Smooth muscle cell of bladder (primary cell): ENCODE results near the gene HAGH. TPM values are rescaled to one million over a fixed set of nuclear protein-coding genes. Genes with fewer than 3 reads are reported as not detected.

Experiments used
- total RNA-seq: library from RNA; depleted of rRNA; stranded (reverse); fragments of >200 nt; gene quantifications from 2 replicates; pipeline ENCODE4 v1.2.3, GENCODE V29; 2014

Gene HAGH
- total RNA-seq = 35.1 and 58.0 TPM in 2 replicates

DNA sequence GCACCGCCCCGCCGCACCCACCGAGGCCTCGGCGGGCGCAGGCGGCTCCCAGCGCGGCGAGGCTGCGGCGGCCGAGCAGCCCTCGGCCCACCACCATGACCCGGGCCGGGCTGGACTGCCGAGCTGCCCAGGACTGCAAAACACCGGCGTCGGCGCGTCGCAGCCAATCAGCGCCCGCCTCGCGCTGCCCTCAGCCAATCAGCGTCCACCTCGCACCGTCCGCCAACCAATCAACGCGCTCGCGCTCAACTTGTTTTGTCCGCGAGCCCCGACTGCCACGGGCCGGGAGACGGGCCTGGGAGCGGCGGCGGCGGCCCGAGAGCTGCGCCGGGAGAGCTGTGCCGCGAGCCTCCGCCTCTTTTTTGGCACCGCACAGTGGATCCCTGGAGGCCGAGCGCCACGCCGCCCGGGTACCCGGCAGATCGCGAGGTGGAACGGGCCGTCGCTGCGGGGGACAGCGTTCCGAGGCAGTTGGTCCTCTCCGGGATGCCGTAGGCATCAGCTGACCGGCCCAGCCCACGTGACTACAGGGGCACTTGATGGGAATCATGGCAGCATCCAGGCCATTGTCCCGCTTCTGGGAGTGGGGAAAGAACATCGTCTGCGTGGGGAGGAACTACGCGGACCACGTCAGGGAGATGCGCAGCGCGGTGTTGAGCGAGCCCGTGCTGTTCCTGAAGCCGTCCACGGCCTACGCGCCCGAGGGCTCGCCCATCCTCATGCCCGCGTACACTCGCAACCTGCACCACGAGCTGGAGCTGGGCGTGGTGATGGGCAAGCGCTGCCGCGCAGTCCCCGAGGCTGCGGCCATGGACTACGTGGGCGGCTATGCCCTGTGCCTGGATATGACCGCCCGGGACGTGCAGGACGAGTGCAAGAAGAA lies at the start of gene HAGH, which contains the start of gene FAHD1:
Gene HAGH (minus strand): TSS at position 135 of the 883 bp plus-strand sequence. CDS start 38 bp downstream, at position 97.
Gene FAHD1 (plus strand): TSS at position 516 of the 883 bp plus-strand sequence. CDS start 33 bp downstream, at position 549.

DNA sequence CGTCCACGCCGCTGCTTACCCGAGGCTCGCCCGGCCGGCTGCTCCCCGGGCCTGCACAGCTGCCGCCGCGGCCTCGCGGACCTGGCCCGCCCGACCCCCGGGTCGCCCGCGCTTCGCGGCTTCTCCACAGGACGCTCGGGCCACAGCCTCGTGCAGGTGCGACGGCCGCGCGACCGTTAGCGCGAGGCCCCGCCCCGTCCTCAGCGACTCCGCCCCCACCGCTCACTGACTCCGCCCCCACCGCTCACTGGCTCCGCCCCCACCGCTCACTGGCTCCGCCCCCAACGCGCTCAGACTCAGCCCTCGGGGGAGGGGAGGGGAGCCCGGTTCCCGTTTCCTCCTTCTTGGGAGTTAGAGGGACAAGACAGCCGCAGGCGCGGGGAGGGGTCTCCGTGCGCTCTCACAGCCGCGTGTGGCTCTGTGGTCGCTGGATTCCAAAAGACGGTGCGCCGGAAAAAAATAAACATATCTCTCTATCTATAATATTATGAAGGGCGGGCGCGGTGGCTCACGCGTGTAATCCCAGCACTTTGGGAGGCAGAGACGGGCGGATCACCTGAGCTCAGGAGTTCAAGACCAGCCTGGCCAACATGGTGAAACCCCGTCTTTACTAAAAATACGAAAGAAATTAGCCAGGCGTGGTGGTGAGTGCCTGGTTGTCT lies 45.5 kb upstream of the HAGH start, which contains the start of gene MEIOB:
Gene MEIOB (minus strand): TSS at position 191 of the 662 bp plus-strand sequence. CDS start 3,989 bp downstream, outside the sequence.

DNA sequence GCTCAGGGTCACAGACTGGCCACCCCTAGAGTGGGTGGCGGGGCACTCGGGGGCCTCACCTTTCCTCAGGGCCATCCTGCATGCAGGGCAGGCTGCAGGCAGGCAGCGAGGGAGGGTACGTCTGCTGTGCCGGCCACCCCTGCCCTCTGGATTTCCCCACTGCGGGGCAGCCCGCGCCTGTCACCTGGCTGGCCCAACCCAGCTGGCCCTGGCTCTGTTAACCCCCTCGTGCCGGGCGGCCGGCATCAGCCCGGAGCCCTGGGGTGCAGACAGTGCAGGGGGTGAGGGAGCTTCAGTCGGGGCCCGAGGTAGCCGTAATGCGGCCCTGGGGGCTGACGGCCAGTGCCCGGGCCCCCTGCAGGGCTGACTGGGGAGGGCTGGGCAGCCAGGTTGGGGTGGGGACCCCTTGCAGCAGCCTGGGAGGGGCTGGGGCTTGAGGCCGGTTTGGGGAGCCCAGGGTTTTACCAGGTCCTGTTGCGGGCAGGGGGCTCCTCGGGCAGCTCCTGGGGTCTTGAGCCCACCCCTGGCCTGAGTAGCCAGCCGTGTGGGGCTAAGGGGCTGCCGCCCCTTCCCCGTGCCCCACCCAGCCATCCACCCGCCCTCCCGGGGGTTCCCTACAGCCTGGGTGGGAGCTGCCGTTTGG lies 32.9 kb downstream of the HAGH start, which contains the start of gene IGFALS:
Gene IGFALS (minus strand): TSS at position 128 of the 643 bp plus-strand sequence. CDS start 53 bp downstream, at position 75.

DNA sequence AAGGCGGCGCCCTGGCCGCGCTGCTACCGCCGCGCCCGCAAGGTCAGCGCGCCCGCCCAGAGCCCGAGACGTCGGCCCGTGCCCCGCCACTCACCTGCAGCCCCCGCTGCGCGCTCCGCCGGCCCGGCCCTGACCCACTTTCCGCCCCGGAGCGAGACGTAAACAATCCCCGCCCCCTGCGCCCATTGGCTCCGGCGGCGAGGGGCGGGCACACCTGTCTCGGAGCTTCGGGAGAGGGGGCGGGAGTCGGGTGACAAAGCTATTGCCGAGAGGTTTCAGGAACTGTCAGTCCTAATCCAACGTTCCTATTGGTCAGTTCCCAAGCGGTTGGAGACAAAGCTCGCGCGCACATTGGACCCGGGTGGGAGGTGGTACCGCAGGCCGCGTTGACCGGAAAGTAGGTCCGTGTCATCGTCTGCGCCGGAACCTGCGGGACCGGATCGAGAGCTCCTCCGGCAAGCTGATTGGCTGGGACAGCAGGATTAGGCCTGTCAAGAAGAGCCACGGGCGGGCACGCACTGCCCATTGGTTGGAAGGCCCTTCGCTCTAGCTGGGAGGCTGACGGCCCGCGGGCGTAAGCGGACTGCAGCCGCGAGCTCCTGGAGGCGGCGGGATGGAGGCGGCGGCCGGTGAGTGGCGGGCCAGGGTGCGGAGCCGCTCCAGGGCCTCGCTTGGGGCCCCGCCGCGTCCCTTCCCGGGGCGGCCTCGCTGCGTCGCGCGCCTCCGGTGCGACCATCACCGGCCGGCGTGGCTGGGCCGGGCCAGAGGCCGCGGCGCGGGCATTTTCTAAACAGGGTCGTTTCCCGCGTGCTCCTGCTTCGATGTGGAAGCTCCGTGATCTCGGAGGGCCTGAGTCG lies 44.0 kb downstream of the HAGH start, which contains the start of the genes NUBP2 and SPSB3:
Gene NUBP2 (plus strand): TSS at position 553 of the 857 bp plus-strand sequence. CDS start 61 bp downstream, at position 614.
Gene SPSB3 (minus strand): TSS at position 164 of the 857 bp plus-strand sequence. CDS start 1,088 bp downstream, outside the sequence.

DNA sequence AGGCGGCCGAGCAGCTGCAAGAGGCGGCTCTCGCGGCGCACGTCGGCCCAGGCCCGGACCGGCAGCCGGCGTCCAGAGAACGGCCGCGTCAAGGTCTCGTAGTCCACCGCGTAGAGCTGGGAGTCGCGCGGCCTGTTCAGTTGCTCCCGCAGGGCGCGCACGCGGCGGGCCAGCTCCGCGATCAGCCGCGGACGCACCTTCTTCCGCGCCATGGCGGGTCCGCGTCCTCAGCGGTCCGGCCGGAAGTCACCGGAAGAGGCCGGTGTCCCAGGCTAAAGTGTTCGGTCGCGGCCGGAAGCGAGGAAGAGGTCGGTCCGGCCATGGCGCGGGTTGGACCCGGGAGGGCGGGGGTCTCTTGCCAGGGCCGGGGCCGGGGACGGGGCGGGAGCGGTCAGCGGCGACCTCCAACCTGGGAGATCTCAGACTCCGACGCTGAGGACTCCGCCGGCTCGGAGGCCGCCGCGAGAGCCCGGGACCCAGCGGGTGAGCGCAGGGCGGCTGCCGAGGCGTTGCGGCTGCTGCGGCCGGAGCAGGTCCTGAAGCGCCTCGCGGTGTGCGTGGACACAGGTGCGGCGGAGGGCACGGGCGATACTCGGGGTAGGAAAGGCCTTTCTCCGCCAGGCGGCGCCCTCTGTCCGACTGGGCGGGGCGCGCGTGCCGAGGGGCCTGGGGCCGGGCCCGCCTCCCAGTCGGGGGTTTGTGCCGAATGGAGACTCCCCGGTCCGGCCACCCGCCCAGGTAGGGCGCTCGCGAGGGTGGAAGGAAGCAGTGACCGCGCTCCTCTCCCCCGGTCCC lies 53.5 kb downstream of the HAGH start, which contains the start of gene MRPS34:
Gene MRPS34 (minus strand): TSS at position 227 of the 795 bp plus-strand sequence. CDS start 15 bp downstream, at position 212.

DNA sequence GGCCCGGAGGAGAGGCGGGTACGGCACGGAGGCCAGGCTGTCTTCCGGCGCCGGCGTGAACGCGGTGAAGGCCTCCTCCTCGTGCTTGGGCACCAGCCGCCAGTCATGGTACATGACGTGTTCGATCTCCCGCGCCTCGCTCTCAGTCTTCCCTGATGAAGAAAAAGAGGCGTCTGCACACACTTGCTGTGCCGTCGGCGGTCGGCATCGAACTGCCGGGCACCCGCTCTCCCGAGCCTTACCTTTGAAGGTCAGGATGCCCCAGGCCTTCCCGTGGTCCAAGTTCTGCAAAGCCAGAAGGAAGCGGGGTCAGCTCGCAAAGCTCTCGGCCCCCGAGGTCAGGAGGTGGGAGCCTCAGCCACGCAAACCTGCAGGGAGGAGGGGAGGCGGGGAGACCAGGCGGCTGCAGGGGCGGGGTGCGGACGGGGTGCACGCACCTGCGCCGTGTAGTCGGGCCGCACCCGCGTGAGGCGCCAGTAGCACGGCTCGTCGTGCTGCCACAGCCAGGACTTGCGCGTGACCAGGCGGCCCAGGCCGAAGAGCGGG lies 54.2 kb downstream of the HAGH start, which contains the start of gene EME2:
Gene EME2 (plus strand): TSS at position 449 of the 546 bp plus-strand sequence. CDS start 418 bp downstream, outside the sequence.

DNA sequence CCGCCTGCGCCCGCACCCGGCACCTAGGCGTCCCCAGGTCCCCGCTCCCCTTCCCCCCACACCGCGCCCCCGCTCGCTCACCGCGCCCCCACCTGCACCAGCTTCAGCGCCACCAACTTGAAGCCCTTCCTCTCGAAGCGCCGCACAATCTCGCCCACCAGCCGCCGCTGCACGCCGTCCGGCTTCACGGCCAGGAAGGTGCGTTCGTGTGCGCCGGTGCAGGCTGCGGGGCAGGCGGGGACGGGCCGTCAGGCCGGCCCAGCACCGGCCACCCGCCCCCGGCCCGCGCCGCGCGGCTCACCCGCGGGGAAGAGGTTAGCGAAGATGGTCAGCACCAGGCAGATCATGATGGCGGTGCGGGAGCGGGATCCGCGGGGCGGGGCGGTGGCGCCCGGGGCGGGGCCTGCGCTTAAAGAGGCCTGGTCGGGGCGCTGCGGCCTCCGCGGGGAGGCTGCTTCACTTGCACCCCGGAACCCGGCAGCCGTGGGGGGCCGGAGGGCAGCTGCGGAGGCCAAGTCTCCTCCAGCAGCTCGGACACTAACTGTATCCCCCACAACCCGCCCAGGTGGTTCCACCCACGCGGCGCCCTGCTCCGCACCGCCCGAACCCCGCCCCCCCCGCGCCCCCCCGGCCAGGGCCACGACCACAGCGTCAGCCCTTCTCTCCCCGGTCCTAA lies 55.3 kb downstream of the HAGH start, which contains the start of gene NME3:
Gene NME3 (minus strand): TSS at position 356 of the 676 bp plus-strand sequence. CDS start 9 bp downstream, at position 347.

Other genes starting within 250 kb of the HAGH start
- 25.0 and 36.9 TPM in 2 replicates for gene IFT140, start 214.8 kb downstream of the HAGH start, total RNA-seq
- 3.7 and 5.3 TPM in 2 replicates for gene CRAMP1, start 214.5 kb downstream of the HAGH start, total RNA-seq
- 13.7 and 14.2 TPM in 2 replicates for gene JPT2, start 148.5 kb downstream of the HAGH start, total RNA-seq
- 34.0 and 41.1 TPM in 2 replicates for gene MAPK8IP3, start 120.6 kb downstream of the HAGH start, total RNA-seq
- 48.9 and 58.7 TPM in 2 replicates for gene NME3, start 55.3 kb downstream of the HAGH start, total RNA-seq
- 6.4 and 10.8 TPM in 2 replicates for gene EME2, start 54.0 kb downstream of the HAGH start, total RNA-seq
- 74.0 and 77.1 TPM in 2 replicates for gene MRPS34, start 53.7 kb downstream of the HAGH start, total RNA-seq
- 22.3 and 28.1 TPM in 2 replicates for gene SPSB3, start 44.3 kb downstream of the HAGH start, total RNA-seq
- gene NUBP2, start 43.9 kb downstream of the HAGH start, total RNA-seq = 49.5 and 49.8 TPM in 2 replicates
- under 0.01 and 0.09 TPM in 2 replicates for gene IGFALS, start 33.1 kb downstream of the HAGH start, total RNA-seq
- 44.4 and 101 TPM in 2 replicates for gene FAHD1, start 381 bp upstream of the HAGH start, total RNA-seq
- 0.28 TPM in 1 of 2 replicates, not detected in the other for gene MEIOB, start 45.3 kb upstream of the HAGH start, total RNA-seq
- not detected in 2 replicates for gene HS3ST6, start 91.6 kb upstream of the HAGH start, total RNA-seq
- gene MSRB1, start 116.4 kb upstream of the HAGH start, total RNA-seq = 7.4 and 9.5 TPM in 2 replicates
- gene RPL3L, start 127.9 kb upstream of the HAGH start, total RNA-seq = not detected in 2 replicates
- gene NDUFB10, start 132.7 kb upstream of the HAGH start, total RNA-seq = 194 and 232 TPM in 2 replicates
- gene RPS2, start 138.0 kb upstream of the HAGH start, total RNA-seq = 3,442 and 3,638 TPM in 2 replicates
- not detected in 2 replicates for gene RNF151, start 140.0 kb upstream of the HAGH start, total RNA-seq
- gene TBL3, start 145.2 kb upstream of the HAGH start, total RNA-seq = 27.9 and 34.6 TPM in 2 replicates
- gene NOXO1, start 154.6 kb upstream of the HAGH start, total RNA-seq = 0.14 TPM in 1 of 2 replicates, not detected in the other
- gene GFER, start 157.4 kb upstream of the HAGH start, total RNA-seq = 10.1 and 11.5 TPM in 2 replicates
- gene SYNGR3, start 163.1 kb upstream of the HAGH start, total RNA-seq = 2.4 and 3.3 TPM in 2 replicates
- 11.4 and 11.8 TPM in 2 replicates for gene ZNF598, start 183.0 kb upstream of the HAGH start, total RNA-seq
- 0.18 and 0.43 TPM in 2 replicates for gene NPW, start 193.0 kb upstream of the HAGH start, total RNA-seq
- gene NHERF2, start 200.1 kb upstream of the HAGH start, total RNA-seq = 27.0 and 28.1 TPM in 2 replicates
- 33.8 and 40.0 TPM in 2 replicates for gene NTHL1, start 221.0 kb upstream of the HAGH start, total RNA-seq
- gene TSC2, start 221.2 kb upstream of the HAGH start, total RNA-seq = 37.8 and 59.7 TPM in 2 replicates